ENCODE measurements around the gene SPON1.

Gene SPON1

GRCh38 chr11:14202251-14203196 is 240.0 kb downstream of the SPON1 start:
- no peak for FAIRE-seq

- FAIRE-seq = no peak
Observed at GRCh38 chr11:14203321-14203720, 240.8 kb downstream of the SPON1 start.

- FAIRE-seq = no peak
Observed at GRCh38 chr11:14212986-14213385, 250.5 kb downstream of the SPON1 start.

GRCh38 chr11:14218728-14219127 is 256.2 kb downstream of the SPON1 start:
- FAIRE-seq = no peak

GRCh38 chr11:14223636-14224288 is 261.2 kb downstream of the SPON1 start:
- FAIRE-seq = no peak

GRCh38 chr11:14224395-14224794 is 261.9 kb downstream of the SPON1 start:
- FAIRE-seq = no peak

GRCh38 chr11:14225666-14226065 is 263.1 kb downstream of the SPON1 start:
- no peak for FAIRE-seq

GRCh38 chr11:14228356-14228755 is 265.8 kb downstream of the SPON1 start:
- no peak for FAIRE-seq

- no peak for FAIRE-seq
Observed at GRCh38 chr11:14229472-14229871, 266.9 kb downstream of the SPON1 start.

GRCh38 chr11:14230407-14230806 is 267.9 kb downstream of the SPON1 start:
- no peak for FAIRE-seq

GRCh38 chr11:14232652-14233051 is 270.1 kb downstream of the SPON1 start:
- no peak for FAIRE-seq

- no peak for FAIRE-seq
Observed at GRCh38 chr11:14234446-14234845, 271.9 kb downstream of the SPON1 start.

GRCh38 chr11:14235701-14236100 is 273.2 kb downstream of the SPON1 start:
- FAIRE-seq = no peak

GRCh38 chr11:14237444-14237961 is 275.0 kb downstream of the SPON1 start:
- no peak for FAIRE-seq

GRCh38 chr11:14240221-14240620 is 277.7 kb downstream of the SPON1 start:
- no peak for FAIRE-seq

- FAIRE-seq = no peak
Observed at GRCh38 chr11:14240951-14241350, 278.4 kb downstream of the SPON1 start.

- FAIRE-seq = no peak
Observed at GRCh38 chr11:14242187-14242586, 279.7 kb downstream of the SPON1 start.

GRCh38 chr11:14242733-14243132 is 280.2 kb downstream of the SPON1 start:
- no peak for FAIRE-seq

- FAIRE-seq = no peak
Observed at GRCh38 chr11:14244926-14245325, 282.4 kb downstream of the SPON1 start.

GRCh38 chr11:14245444-14245843 is 282.9 kb downstream of the SPON1 start:
- FAIRE-seq = no peak

GRCh38 chr11:14248580-14248981 is 286.1 kb downstream of the SPON1 start:
- FAIRE-seq = no peak

GRCh38 chr11:14249121-14249963 is 286.8 kb downstream of the SPON1 start:
- FAIRE-seq = peak; percentile 64

GRCh38 chr11:14251754-14252153 is 289.2 kb downstream of the SPON1 start:
- FAIRE-seq = no peak

Data from A204.1 (cell line).